Mesodermal cell (in vitro differentiated cells): ENCODE data around the gene PAX5.

Experiments
- H3K27ac ChIP-seq: 2 replicates; pipeline ENCODE4 v1.7.0; 2013; ENCODE audit warnings: mild to moderate bottlenecking, low read depth, low read length, moderate library complexity; ENCODE audit not compliant: severe bottlenecking
- H3K36me3 ChIP-seq: 2 replicates; pipeline ENCODE4 v1.7.1; 2013; ENCODE audit warnings: mild to moderate bottlenecking, low read length, moderate library complexity; ENCODE audit not compliant: control insufficient read depth, insufficient read depth
- H3K4me1 ChIP-seq: one replicate; pipeline ENCODE4 v1.7.1; 2013; ENCODE audit warnings: mild to moderate bottlenecking, low read length; ENCODE audit not compliant: insufficient read depth, control insufficient read depth, poor library complexity, severe bottlenecking
- H3K4me3 ChIP-seq: 2 replicates; pipeline ENCODE4 v1.7.0; 2013; ENCODE audit warnings: low read length, control low read depth, mild to moderate bottlenecking; ENCODE audit not compliant: insufficient read depth, poor library complexity, severe bottlenecking; ENCODE audit errors: extremely low read depth
- H3K9me3 ChIP-seq: 2 replicates; pipeline ENCODE4 v1.7.1; 2013; ENCODE audit warnings: mild to moderate bottlenecking, low read length, moderate library complexity; ENCODE audit not compliant: control insufficient read depth
- WGBS, 2 experiments: methylation state at CpG; one replicate each; pipeline ENCODE4 v1.1.5; 2013; ENCODE audit warnings: missing lambda C conversion rate in 2 of 2; ENCODE audit not compliant: insufficient coverage in 2 of 2; 5-methylcytosine and 5-hydroxymethylcytosine counted together

PAX5 gene

DNA sequence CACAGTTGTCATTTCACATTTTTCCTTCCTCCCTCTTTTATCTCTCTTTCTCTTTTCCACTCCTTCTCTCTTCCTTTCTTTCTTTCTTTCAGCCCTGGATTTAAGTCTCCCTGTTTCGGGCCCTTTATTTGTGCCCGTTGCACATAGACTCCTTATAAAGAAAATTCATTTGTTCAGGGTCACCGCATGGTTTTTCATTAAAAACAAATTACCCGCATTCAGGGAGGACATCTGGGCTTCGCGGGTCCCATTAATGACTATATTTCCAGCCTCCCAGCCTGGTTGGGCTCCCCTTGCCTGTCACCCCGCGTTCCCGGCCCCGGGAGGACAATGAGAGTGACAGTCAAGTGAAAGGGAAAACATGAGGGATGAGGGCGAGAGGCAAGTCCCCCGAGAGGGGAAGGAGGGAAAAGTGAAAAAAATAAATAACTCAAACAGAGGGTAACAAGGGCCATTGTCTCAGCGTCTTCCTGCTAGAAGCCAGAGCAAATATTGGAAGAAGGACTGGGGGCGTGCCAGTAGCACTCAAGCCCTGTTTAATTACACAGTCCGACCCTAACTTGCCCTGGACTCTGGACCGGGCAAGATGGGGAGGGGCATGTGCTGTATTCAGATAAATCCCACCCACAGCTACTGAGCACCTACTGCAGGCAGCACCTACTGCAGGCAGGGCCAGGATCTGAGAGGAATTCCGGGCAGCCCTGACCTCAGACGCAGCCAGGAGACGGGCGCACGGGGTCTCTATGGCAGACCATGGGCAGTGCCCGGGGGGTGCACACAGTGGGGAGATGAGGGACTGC lies 166.2 kb downstream of the PAX5 start:
- no peaks in the 10 kb centered on the region for H3K9me3 ChIP-seq
- H3K4me3 ChIP-seq = no peak overlapping the region
- no peaks in the 10 kb centered on the region for H3K36me3 ChIP-seq
- H3K27ac ChIP-seq = no peak overlapping the region
- no peaks in the 10 kb centered on the region for H3K4me1 ChIP-seq
- WGBS, 2 experiments = 84 to 86% methylated on average over 11 to 15 of the region's 22 CpGs

DNA sequence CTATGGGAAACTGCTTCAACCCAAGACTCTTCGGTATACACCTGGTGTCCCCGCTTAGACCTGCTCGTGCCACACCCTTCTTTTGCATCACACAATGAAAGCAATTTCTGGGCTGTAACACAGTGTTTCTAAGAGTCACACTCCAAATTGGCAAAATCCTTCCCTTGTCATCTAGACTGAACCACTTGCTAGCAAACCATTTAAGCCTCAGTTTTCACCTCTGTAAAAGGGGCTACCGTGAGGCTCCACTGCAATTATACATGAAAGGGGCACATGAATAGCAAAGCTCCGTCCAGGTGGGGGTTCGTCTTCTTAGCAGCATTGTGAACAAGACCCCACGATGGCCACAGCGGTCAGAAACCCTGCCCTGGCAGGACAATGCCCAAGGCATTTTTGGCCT lies 166.8 kb downstream of the PAX5 start:
- H3K4me1 ChIP-seq = no peaks in the 10 kb centered on the region
- WGBS, 2 experiments = 87 to 96% methylated on average over 8 of the region's 8 CpGs
- no peak overlapping the region for H3K27ac ChIP-seq
- no peaks in the 10 kb centered on the region for H3K9me3 ChIP-seq
- no peaks in the 10 kb centered on the region for H3K36me3 ChIP-seq
- H3K4me3 ChIP-seq = no peak overlapping the region

DNA sequence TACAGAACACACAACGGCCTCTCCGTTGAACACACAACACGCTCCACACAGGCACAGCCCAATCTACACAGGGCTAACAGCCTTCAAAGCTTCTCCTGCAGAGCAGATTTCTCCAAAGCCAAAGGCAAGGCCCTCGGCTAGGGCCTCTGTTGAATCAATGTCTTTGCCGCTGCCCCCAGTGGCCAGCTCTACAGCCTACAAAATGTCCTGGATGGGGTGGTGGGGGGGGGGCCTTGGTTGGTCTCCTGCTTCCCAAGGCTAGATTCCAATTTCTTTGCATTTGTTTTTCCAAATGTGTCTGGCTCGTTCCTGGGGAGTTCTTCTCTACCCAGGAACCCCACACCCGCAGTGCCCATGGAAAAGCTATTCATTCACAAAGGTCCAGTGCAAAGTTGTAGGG lies 167.2 kb downstream of the PAX5 start:
- no peaks in the 10 kb centered on the region for H3K36me3 ChIP-seq
- 67 to 75% methylated on average over 4 of the region's 7 CpGs for WGBS, 2 experiments
- no peaks in the 10 kb centered on the region for H3K9me3 ChIP-seq
- H3K27ac ChIP-seq = no peak overlapping the region
- H3K4me3 ChIP-seq = no peak overlapping the region
- H3K4me1 ChIP-seq = no peaks in the 10 kb centered on the region

DNA sequence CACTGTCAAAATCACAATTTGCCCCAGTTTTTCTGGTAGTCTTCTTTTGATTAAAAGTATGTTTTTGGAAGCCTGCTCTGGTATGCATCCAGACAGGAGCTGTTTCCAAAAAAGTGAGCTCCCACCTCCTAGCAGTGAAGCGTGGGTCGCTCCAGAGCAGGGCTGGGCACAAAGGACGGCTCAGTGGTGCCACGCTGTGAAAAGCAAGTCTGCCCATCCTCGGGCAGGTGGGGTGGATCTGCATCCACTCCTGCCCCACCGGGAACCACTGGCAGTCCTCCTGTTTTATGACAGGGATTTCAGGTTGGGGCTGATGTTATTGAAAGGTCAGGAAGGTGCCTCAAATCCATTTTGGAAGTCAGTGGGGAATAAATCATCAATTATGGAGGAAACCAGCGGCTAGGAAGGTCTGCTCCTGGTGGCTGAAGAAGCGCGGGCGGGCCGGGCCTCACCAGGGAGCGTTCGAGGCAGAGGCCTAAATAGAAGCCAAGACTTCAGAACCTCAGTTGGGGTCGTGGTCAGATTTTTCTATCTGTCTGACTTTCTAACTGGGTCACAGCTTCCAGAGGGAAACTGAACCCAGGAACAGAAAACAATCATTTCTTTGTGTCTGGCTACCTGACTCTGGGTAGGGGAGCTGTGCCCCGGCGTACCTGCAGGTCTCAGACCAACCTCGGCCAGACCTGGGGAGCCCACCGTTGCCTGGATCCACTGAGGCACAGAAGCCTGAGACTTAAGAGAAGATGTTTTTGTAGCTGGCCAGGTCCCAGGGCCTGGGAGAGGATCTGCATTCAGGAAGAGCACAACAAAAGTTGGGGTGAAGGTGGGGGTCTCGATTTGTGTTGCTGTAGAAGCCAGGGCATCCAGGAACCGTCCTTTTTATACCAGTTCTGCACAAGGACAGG lies 168.1 kb downstream of the PAX5 start:
- Histone ChIP-seq H3K4me3 (no peak overlapping the region), H3K9me3 (no peaks in the 10 kb centered on the region), H3K4me1 (no peaks in the 10 kb centered on the region), H3K36me3 (no peaks in the 10 kb centered on the region), H3K27ac (no peak overlapping the region)
- WGBS, 2 experiments = 90 to 97% methylated on average over 19 to 20 of the region's 20 CpGs

DNA sequence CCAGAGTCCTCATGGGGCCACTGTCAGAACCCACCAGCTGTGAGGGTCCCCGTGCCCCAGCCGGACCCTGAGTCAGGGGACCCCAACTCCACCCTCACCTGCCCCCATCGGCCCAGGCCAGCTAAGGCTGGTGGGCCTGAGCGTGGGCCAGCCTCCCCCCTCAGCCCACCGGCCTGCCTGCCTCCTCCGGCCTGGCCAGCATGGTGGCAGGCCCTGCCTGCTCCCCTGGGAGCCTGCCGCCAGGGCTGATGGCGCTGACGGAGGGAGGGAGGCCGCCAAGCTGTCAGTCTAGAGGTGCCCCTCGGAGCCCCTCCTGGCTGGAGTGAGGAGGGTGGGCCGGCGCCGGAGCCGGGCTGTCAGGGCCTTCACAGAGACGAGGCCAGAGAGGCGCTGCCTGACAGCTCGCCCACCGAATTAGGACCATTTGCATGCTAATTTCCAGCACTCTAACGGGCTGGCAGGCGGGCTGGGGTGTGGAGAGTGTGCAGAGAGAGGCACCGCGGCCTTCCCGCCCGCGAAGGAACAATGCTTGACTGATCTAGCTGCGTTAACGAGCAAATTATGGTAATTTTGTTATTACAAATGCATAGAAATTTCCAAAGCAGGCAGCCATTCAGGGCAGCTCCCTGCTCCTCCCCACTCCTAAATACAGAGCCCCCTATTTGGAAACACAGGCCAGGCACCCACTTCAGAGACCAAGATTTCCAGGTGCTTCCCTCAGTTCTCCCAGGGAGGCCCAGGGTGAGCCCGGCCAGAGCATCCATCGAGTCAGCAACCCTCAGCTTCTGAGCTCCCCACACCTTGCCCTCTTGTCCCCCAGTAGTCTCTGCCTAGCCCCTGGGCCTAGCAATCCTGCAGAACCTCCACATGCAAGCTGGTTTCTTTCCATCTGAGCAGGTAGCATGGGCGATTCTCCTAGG lies 169.3 kb downstream of the PAX5 start:
- WGBS, 2 experiments = 25 to 31% methylated on average over 24 to 26 of the region's 31 CpGs
- H3K4me1 ChIP-seq = no peaks in the 10 kb centered on the region
- no peak overlapping the region for H3K4me3 ChIP-seq
- no peaks in the 10 kb centered on the region for H3K9me3 ChIP-seq
- no peaks in the 10 kb centered on the region for H3K36me3 ChIP-seq
- no peak overlapping the region for H3K27ac ChIP-seq

DNA sequence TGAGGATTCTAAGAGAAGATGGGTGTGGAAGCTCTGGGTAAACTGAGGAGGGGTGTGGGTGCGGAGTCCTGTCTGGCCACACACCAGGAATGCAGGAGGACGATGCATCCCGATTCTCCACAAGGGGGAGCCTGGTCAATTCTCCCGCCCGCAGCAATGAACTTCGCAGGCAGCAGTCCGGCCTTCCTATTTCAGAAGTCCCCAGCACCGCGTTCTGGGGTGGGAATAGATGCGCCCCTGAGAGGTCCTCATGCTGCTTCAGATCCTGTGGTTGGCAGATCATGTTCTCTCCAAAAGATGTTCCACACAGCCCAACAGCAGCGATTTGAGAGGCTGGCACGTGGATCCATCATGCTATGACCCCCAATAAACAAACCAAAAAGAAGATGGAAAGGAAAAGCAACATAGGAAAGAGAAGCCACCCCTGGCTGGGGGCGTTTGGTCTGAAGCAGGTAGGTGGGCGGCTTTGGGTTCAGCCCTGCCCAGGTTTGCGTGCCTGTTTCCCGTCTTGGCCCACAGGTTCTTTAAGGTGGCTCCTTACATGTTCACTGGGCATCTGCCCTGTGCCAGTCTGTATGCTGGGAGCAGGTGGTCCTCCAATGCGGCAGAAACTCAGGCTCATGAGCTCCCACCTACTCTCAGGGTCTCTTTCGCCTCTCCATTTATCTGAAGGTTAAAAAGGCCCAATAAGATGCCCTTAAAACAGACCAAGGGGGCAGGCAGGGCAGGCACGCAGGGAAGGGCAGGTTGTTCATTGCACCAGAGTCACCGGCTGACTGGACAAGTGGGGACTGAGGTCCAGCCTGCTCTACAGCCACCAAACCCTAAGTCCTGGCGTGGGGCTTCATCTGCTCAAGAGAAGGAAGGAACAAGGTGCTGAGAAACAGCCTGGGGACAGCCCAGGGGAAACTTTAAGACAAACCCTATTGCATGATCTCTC lies 171.6 kb downstream of the PAX5 start:
- H3K4me1 ChIP-seq = no peaks in the 10 kb centered on the region
- H3K36me3 ChIP-seq = no peaks in the 10 kb centered on the region
- no peak overlapping the region for H3K27ac ChIP-seq
- 45 to 49% methylated on average over 19 of the region's 21 CpGs for WGBS, 2 experiments
- no peaks in the 10 kb centered on the region for H3K9me3 ChIP-seq
- H3K4me3 ChIP-seq = no peak overlapping the region

DNA sequence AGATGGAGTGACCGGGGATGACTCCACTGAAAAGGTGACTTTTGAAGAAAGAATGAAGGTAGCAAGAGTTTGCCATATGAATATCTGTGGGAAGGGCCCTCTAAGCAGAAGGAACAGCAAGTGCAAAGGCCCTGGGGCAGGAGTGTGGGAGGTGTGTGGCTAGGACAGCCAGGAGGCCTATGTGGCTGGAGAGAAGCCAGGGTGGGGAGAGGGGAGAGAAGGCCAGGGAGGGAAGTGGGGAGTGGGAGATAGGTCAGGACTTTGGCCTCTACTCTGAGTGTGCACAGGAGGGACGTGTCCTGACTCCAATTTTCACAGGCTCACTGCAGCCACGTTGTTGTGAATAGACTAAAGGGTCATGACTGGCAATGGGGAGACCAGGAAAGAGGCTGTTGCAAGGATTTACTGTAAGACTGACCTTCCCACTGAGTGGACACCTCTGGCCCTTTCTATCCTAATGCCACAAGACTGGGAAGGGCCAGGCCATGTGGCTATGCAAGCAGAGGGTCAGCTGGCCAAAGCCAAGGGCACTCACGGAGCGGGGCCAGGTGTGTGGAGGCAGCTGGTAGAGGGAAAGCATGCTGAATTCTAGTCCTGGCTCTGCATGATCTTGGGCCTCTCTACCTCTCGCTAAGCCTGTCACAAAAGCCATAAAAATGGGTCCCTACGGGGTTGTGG lies 172.4 kb downstream of the PAX5 start:
- H3K36me3 ChIP-seq = no peaks in the 10 kb centered on the region
- H3K27ac ChIP-seq = no peak overlapping the region
- 62 to 78% methylated on average over 6 to 7 of the region's 7 CpGs for WGBS, 2 experiments
- no peaks in the 10 kb centered on the region for H3K4me1 ChIP-seq
- no peaks in the 10 kb centered on the region for H3K9me3 ChIP-seq
- no peak overlapping the region for H3K4me3 ChIP-seq

DNA sequence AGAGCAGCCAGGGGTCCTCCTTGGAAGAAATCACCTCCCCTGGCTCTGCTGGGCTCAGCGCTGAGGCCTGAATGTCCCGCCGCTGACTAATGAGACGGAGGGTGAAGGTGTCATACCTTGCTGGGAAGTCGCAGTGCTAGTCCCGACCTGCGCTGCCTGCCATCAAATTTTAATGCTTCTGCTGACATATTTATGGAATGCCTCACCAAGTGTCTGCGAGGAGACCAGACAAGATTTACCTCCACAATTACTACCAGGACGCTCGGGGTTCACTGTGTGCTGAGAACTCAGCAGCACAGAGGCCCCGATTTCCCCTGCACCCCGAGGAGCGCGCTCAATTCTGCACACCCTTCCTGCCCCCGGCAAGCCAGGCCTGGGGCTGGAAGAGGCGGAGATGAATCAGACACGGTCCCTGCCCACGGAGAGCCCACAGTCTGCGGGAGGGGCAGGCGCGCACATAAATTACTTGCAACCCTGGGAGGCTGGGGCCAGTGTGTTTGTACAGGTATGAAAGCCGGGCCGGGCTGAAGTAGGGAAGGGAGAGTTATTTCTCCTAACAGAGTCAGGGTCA lies 175.2 kb downstream of the PAX5 start:
- no peaks in the 10 kb centered on the region for H3K4me1 ChIP-seq
- H3K9me3 ChIP-seq = no peaks in the 10 kb centered on the region
- 79 to 80% methylated on average over 19 to 23 of the region's 23 CpGs for WGBS, 2 experiments
- no peaks in the 10 kb centered on the region for H3K36me3 ChIP-seq
- no peak overlapping the region for H3K27ac ChIP-seq
- no peak overlapping the region for H3K4me3 ChIP-seq
